CD1c-positive myeloid dendritic cell (primary cell): ENCODE measurements around the gene ATP5F1D.

Experiments
- DNase-seq: peaks from one replicate; pipeline ENCODE4 v3.0.0-alpha.2; 2016; ENCODE audit errors: extremely low spot score

The ATP5F1D gene

GRCh38 chr19:1220976-1221903 lies 20.3 kb upstream of the ATP5F1D start:
- DNase-seq = peak; percentile 47

- DNase-seq = no peak
Observed at GRCh38 chr19:1221904-1222255, 19.7 kb upstream of the ATP5F1D start.

GRCh38 chr19:1222394-1222793 lies 19.2 kb upstream of the ATP5F1D start:
- no peak for DNase-seq

GRCh38 chr19:1223018-1223855 lies 18.3 kb upstream of the ATP5F1D start:
- DNase-seq = no peak

- DNase-seq = no peak
Observed at GRCh38 chr19:1224047-1224825, 17.3 kb upstream of the ATP5F1D start.

GRCh38 chr19:1224847-1225246 lies 16.7 kb upstream of the ATP5F1D start:
- DNase-seq = no peak

GRCh38 chr19:1225440-1226226 lies 15.9 kb upstream of the ATP5F1D start:
- DNase-seq = peak; percentile 46

GRCh38 chr19:1226227-1226518 lies 15.4 kb upstream of the ATP5F1D start:
- no peak for DNase-seq

GRCh38 chr19:1226522-1227303 lies 14.8 kb upstream of the ATP5F1D start:
- no peak for DNase-seq

GRCh38 chr19:1227304-1228054 lies 14.1 kb upstream of the ATP5F1D start:
- DNase-seq = no peak

GRCh38 chr19:1228161-1228957 lies 13.2 kb upstream of the ATP5F1D start:
- no peak for DNase-seq

- no peak for DNase-seq
Observed at GRCh38 chr19:1229056-1229923, 12.3 kb upstream of the ATP5F1D start.

GRCh38 chr19:1229924-1230782 lies 11.4 kb upstream of the ATP5F1D start:
- DNase-seq = no peak

- no peak for DNase-seq
Observed at GRCh38 chr19:1230783-1231489, 10.6 kb upstream of the ATP5F1D start.

GRCh38 chr19:1231729-1232637 lies 9.6 kb upstream of the ATP5F1D start:
- DNase-seq = no peak
